Liver (tissue), 9 donors: ENCODE results near the gene ADAM19. TPM values are rescaled to one million over a fixed set of nuclear protein-coding genes. Genes with fewer than 3 reads are reported as not detected.

Experiments used
- DNase-seq: peaks from one replicate; pipeline ENCODE4 v3.0.0-alpha.2; 2017; ENCODE audit warnings: low spot score
- H3K27ac ChIP-seq, 2 donors: one replicate each; pipeline ENCODE4 v1.7.0; 2013; ENCODE audit warnings: inconsistent platforms in 2 of 2, low read length in 2 of 2, control low read depth in 1 of 2, low read depth in 1 of 2, mild to moderate bottlenecking in 1 of 2
- H3K27me3 ChIP-seq, 4 donors: one replicate each; pipeline versions ENCODE4 v1.6.1 to v1.7.0; 2013; ENCODE audit warnings: low read length in 3 of 4, inconsistent platforms in 1 of 4, mild to moderate bottlenecking in 1 of 4, moderate library complexity in 1 of 4; ENCODE audit not compliant: control insufficient read depth in 4 of 4, insufficient read depth in 4 of 4
- H3K36me3 ChIP-seq, 4 donors: one replicate each; pipeline versions ENCODE4 v1.6.1 to v1.7.0; 2013; ENCODE audit warnings: low read length in 3 of 4, mild to moderate bottlenecking in 3 of 4, low read depth in 1 of 4, moderate library complexity in 1 of 4; ENCODE audit not compliant: control insufficient read depth in 4 of 4, insufficient read depth in 3 of 4
- H3K4me1 ChIP-seq, 4 donors: one replicate each; pipeline versions ENCODE4 v1.6.1 to v1.7.0; 2013; ENCODE audit warnings: low read length in 3 of 4, mild to moderate bottlenecking in 3 of 4, moderate library complexity in 1 of 4; ENCODE audit not compliant: control insufficient read depth in 4 of 4, insufficient read depth in 4 of 4
- H3K4me3 ChIP-seq, 3 donors: one replicate each; pipeline versions ENCODE4 v1.6.1 to v1.7.0; 2013; ENCODE audit warnings: low read length in 3 of 3, control low read depth in 1 of 3, low read depth in 1 of 3, mild to moderate bottlenecking in 1 of 3
- H3K9ac ChIP-seq, 2 donors: one replicate each; pipeline ENCODE4 v1.7.0; 2013; ENCODE audit warnings: low read length in 2 of 2, mild to moderate bottlenecking in 2 of 2, moderate library complexity in 2 of 2, control low read depth in 1 of 2, low read depth in 1 of 2
- H3K9me3 ChIP-seq, 4 donors: one replicate each; pipeline versions ENCODE4 v1.6.1 to v1.7.0; 2013; ENCODE audit warnings: low read length in 3 of 4; ENCODE audit not compliant: control insufficient read depth in 4 of 4
- ATF3 ChIP-seq: IDR thresholded peaks from 2 replicates; pipeline ENCODE4 v1.6.1; 2016; ENCODE audit warnings: antibody characterized with exemption
- CTCF ChIP-seq: fragments of 150-350 bp; IDR thresholded peaks from 2 replicates; pipeline ENCODE4 v1.5.1; 2017; ENCODE audit warnings: improper control_type of control experiment, low read depth, low read length; ENCODE audit not compliant: missing input control
- EGR1 ChIP-seq, 2 donors: IDR thresholded peaks; 2 replicates each; pipeline ENCODE4 v1.6.1; 2016 to 2018; ENCODE audit warnings: antibody characterized with exemption in 2 of 2, low read depth in 2 of 2
- FOXA1 ChIP-seq: IDR thresholded peaks from 2 replicates; pipeline ENCODE4 v1.6.1; 2016; ENCODE audit warnings: antibody characterized with exemption
- FOXA2 ChIP-seq: IDR thresholded peaks from 2 replicates; pipeline ENCODE4 v1.6.1; 2016; ENCODE audit warnings: antibody characterized with exemption
- GABPA ChIP-seq, 2 donors: IDR thresholded peaks in 1 of 2; conservative IDR thresholded peaks in 1 of 2; 2 replicates each; pipeline ENCODE4 v1.6.1; 2016; ENCODE audit warnings: antibody characterized with exemption in 2 of 2, mild to moderate bottlenecking in 1 of 2, moderate library complexity in 1 of 2
- HNF4A ChIP-seq, 2 donors: conservative IDR thresholded peaks; 2 replicates each; pipeline ENCODE4 v1.6.1; 2016; ENCODE audit warnings: antibody characterized with exemption in 2 of 2, mild to moderate bottlenecking in 2 of 2
- HNF4G ChIP-seq: IDR thresholded peaks from 2 replicates; pipeline ENCODE4 v1.6.1; 2016; ENCODE audit warnings: antibody characterized with exemption
- JUND ChIP-seq, 2 donors: IDR thresholded peaks; 2 replicates each; pipeline ENCODE4 v1.6.1; 2016; ENCODE audit warnings: antibody characterized with exemption in 2 of 2
- MAX ChIP-seq: IDR thresholded peaks from 2 replicates; pipeline ENCODE4 v1.6.1; 2016; ENCODE audit warnings: antibody characterized with exemption
- NR2F2 ChIP-seq: IDR thresholded peaks from 2 replicates; pipeline ENCODE4 v1.6.1; 2016; ENCODE audit warnings: antibody characterized with exemption
- RAD21 ChIP-seq, 2 donors: IDR thresholded peaks; 2 replicates each; pipeline ENCODE4 v1.6.1; 2016; ENCODE audit warnings: antibody characterized with exemption in 2 of 2, mild to moderate bottlenecking in 2 of 2
- REST ChIP-seq: IDR thresholded peaks from 2 replicates; pipeline ENCODE4 v1.6.1; 2016; ENCODE audit warnings: antibody characterized with exemption, mild to moderate bottlenecking
- RXRA ChIP-seq, 2 donors: IDR thresholded peaks; 2 replicates each; pipeline ENCODE4 v1.6.1; 2017 to 2018; ENCODE audit warnings: antibody characterized with exemption in 2 of 2, mild to moderate bottlenecking in 1 of 2
- SP1 ChIP-seq: IDR thresholded peaks from 2 replicates; pipeline ENCODE4 v1.6.1; 2018; ENCODE audit warnings: antibody characterized with exemption, mild to moderate bottlenecking
- TAF1 ChIP-seq: conservative IDR thresholded peaks from 2 replicates; pipeline ENCODE4 v1.6.1; 2016; ENCODE audit warnings: antibody characterized with exemption, mild to moderate bottlenecking
- YY1 ChIP-seq: IDR thresholded peaks from 2 replicates; pipeline ENCODE4 v1.6.1; 2016; ENCODE audit warnings: antibody characterized with exemption, mild to moderate bottlenecking
- ZBTB33 ChIP-seq: IDR thresholded peaks from 2 replicates; pipeline ENCODE4 v1.6.1; 2016; ENCODE audit warnings: antibody characterized with exemption
- WGBS: extraction: QIAGEN DNeasy Blood & Tissue Kit; methylation state at CpG from one replicate; pipeline ENCODE4 v1.1.7; 2013; 5-methylcytosine and 5-hydroxymethylcytosine counted together
- polyA plus RNA-seq, 2 donors: library from polyadenylated mRNA; stranded (reverse) in 1 of 2; unstranded in 1 of 2; fragments of 200-250 nt in 1 of 2; fragments of >200 nt in 1 of 2; fragmentation: Nextera tagmentation in 1 of 2; extraction: Ambion mirVana in 1 of 2; gene quantifications; one replicate each; pipeline versions ENCODE4 v1.2.1 to v1.2.3, GENCODE V29; 2013 to 2015
- total RNA-seq, 2 donors: library from RNA; depleted of rRNA; stranded (reverse); fragments of >200 nt; gene quantifications; one replicate each; pipeline ENCODE4 v1.2.3, GENCODE V29; 2014
- donor health status: healthy.
- donor health status: healthy.
- donor health status: healthy.
- donor health status: healthy.
- donor health status: healthy.

The ADAM19 gene
- total and polyA plus RNA-seq, 4 donors = 2.4 to 7.1 (median 2.9) TPM

GRCh38 chr5:157470631-157471030 lies 104.9 kb downstream of the ADAM19 start:
- H3K9me3 ChIP-seq = no peaks in the 10 kb centered on the region
- no peak overlapping the region for H3K4me3 ChIP-seq
- TF ChIP-seq RAD21 (IDR thresholded peaks at IDR 0.05) = no peak
- TF ChIP-seq SP1 = no peak
- TF ChIP-seq JUND (IDR thresholded peaks at IDR 0.05) = no peak
- no peak for TF ChIP-seq NR2F2
- TF ChIP-seq RXRA (IDR thresholded peaks at IDR 0.05) = no peak
- no peak for TF ChIP-seq ATF3
- no peak for TF ChIP-seq GABPA (IDR thresholded peaks at IDR 0.05 in 1 of 2, conservative IDR thresholded peaks at IDR 0.05 in 1 of 2)
- TF ChIP-seq MAX = no peak
- no peak for TF ChIP-seq REST
- TF ChIP-seq FOXA1 = no peak
- TF ChIP-seq CTCF = no peak
- no peak for DNase-seq
- no peaks in the 10 kb centered on the region for H3K4me1 ChIP-seq
- H3K9ac ChIP-seq = no peak overlapping the region
- no peaks in the 10 kb centered on the region for H3K27me3 ChIP-seq
- 70% methylated on average over 1 of the region's 1 CpG for WGBS
- no peak overlapping the region for H3K27ac ChIP-seq
- no peaks in the 10 kb centered on the region for H3K36me3 ChIP-seq

GRCh38 chr5:157469687-157470086 lies 105.9 kb downstream of the ADAM19 start:
- Histone ChIP-seq H3K27me3 (no peaks in the 10 kb centered on the region), H3K27ac (no peak overlapping the region), H3K4me3 (no peak overlapping the region), H3K36me3 (no peaks in the 10 kb centered on the region), H3K4me1 (no peaks in the 10 kb centered on the region), H3K9me3 (no peaks in the 10 kb centered on the region), H3K9ac (no peak overlapping the region)
- WGBS = 65% methylated on average over 7 of the region's 7 CpGs
- TF ChIP-seq JUND (IDR thresholded peaks at IDR 0.05) (no peak), ATF3 (no peak), GABPA (IDR thresholded peaks at IDR 0.05 in 1 of 2, conservative IDR thresholded peaks at IDR 0.05 in 1 of 2) (no peak), YY1 (no peak), FOXA2 (no peak), FOXA1 (no peak), REST (no peak), EGR1 (IDR thresholded peaks at IDR 0.05; ENCODE audit: low read depth in 2 of 2) (no peak), HNF4G (no peak), ZBTB33 (no peak), RXRA (IDR thresholded peaks at IDR 0.05) (no peak), SP1 (no peak), HNF4A (conservative IDR thresholded peaks at IDR 0.05) (no peak), MAX (no peak), TAF1 (no peak), RAD21 (IDR thresholded peaks at IDR 0.05) (no peak), NR2F2 (no peak)
- no peak for DNase-seq
